Activated T-cell treated with anti-CD3 and anti-CD28 coated beads for 24 hours (primary cell): ENCODE results near the gene HDAC4.
"Not testable (repeated sequence)": the region's sequence is repeated elsewhere in the genome, so short reads cannot be mapped to it uniquely, and the experiment has no call there.

Source experiments
- DNase-seq: peaks from one replicate; pipeline ENCODE4 v3.0.0-alpha.2; 2020; ENCODE audit warnings: low read depth

The HDAC4 gene

DNA sequence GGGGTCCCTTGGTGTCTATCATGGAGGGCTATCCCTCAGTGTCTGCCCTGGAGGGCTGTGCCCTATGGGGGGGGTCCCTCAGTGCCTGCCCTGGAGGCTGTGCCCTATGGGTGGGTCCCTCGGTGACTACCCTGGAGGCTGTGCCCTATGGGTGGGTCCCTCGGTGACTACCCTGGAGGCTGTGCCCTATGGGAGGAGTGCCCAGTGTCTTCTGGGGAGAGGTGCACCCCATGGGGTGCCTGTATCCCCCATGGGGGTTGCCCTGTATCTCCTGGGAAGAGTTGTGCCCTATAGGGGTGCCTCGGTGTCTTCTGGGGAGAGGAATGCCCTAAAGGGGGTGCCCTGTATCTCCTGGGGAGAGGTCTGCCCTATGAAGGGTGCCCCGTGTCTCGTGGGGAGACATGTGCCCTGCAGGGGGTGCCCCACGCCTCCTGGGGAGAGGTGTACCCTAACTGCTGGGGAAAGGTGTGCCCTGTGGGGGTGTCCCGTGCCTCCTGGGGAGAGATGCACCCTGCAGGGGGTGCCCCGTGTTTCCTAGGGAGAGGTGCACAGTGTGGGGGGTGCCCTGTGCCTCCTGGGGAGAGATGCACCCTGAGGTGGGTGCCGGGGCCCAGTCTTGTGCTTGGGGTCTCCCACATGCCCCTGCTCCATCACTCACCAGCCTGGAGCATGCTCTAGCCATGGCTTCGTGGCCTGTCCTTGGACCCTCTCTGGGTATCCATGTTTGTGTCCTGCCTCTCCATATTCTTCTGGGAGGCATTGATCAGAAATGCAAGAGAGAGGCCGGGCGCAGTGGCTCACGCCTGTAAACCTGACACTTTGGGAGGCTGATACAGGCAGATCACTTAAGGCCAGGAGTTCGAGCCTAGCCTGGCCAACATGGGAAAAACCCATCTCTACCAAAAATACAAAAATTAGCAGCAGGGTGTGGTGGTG is 215.6 kb downstream of the HDAC4 start:
- no peak for DNase-seq

DNA sequence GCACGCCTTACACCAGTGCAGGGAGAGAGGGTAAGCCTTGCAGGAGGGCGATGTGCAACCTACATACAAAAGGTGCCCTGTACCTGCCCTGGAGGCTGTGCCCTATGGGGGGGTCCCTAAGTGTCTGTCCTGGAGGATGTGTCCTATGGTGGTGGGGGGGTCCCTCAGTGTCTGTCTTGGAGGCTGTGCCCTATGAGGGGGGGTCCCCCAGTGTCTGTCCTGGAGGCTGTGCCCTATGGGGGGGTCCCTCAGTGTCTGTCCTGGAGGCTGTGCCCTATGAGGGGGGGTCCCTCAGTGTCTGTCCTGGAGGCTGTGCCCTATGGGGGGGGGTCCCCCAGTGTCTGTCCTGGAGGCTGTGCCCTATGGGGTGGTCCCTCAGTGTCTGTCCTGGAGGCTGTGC is 216.6 kb downstream of the HDAC4 start:
- no peak for DNase-seq

DNA sequence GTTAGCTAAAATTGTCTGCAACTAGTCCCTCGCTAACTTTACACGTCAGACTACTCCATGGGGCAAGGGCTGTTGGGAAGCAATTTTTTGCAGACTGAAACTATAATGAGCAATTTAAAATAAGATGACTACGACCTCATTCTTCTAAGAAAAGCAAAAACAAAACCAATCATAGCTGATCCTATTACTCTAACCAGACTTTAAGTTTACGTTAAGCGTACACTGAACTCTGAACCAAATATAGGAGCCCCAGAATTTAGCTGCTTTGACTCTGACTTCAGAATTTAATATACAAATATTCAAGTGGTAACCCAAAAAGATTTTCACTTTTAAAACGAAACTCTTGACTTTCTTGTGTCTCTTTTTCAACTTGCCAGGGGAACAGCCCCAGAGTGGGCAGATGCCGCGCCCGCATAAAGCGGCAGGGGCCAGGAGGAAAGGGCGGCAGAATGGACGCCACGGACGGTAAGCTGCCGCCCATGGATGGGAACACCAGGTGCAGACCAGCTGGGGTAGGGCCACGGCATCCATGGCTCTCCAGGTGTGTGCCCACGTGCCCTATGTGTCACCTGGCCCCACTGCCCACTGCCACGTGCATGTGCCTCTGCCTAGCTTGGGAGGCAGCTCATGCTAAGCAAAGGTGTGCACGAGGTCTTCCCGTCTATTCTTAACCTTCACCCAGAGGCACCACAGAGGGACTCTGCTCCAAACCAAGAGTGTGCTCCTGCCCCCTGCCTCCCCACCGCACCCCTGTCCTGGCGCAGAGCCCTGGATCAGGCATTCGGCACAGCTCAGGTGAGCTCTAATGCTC is 217.6 kb downstream of the HDAC4 start:
- DNase-seq = no peak

DNA sequence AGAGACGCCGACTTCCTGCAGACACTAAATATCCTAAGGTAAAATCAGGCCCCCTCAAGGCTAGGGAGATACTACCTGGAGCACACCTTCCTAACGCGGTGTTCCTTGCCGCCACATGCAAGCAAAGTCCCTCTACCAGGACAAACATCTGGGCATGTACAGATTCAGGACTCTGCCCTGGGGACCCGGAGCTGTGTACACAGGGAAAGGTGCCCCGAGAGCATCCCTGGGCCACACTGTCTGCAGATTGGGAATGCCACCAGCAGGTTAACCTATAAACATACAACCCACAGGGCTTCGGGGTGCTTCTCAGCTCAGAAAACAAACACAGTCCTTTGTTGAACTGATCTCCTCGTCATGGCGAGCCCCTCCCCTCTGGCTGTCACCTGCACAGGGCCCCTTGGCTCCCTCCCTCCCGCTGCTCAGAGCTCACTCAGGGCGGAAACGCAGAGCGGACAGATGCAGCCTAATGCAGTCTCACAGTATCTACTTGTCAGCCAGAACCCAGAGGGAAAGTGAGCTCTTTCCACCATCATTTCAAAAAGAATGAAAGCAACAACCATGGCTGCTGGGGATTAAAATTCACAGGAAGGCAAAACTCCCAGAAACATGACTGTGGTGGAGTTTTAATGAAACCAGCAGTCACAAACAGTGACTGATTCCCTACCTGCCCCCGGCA is 218.8 kb downstream of the HDAC4 start:
- no peak for DNase-seq

DNA sequence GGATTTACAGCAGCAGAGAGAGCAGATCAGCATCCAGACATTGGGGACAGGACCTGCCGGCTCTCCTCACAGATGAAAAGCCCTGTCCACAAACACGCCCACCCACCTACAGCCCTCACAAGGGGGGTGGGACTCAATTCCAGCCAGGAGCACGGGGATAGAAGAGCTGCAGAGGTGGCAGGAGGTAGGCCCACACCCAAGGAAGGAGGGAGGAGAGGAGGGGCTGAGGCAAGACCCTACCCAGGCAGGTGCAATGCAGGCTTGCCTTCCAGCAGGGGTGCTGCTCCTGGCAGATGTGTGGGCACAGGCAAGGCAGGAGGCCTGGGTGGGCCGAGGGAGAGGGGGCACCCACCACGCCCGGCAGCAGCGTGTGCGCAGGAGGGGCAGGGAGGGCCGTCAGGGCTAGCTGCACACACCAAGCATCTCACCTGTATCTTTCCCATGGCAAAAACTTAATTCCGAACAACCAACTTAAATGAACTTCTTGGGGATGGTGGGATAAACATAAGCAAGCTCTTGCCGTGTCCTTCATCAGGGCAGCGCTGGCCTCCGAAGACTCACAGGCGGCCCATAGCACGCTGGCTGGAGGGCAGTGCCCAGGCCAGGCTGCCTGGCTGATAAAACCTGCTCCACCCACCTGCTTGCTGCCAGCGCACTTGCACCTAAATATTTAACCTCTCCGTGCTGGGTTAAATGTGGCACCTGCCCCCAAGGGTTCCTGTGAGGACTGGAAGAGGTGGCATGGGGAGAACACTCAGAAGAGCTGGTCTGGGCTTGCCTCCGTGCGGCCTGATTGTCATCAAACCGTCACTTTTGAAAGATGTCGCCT is 219.5 kb downstream of the HDAC4 start:
- no peak for DNase-seq

DNA sequence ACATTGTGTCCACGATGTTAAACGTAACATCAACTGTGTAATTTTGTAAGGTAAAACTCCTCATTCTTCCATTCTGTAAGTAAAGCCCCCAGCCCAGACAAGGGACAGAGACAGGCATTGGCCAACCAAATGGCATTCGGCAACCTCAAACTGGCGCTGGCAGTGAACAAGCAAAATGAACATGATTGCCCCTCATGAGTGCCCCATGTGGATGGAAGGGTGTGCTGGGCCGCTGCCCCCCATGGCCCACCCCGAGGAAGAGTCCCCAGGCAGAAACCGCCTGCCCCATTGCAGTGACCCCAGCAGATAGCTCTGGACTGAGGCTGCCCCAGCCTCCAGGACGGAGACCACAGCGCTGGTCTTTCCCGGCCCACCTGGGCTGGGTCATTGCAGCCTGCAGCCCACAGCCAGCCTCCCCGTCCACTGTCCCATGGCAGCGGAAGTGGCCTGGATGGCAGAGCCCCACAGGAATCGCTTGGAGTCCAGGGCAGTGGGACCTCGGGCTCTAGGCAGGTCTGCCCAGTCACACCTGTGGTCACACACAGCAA is 220.2 kb downstream of the HDAC4 start:
- no peak for DNase-seq

DNA sequence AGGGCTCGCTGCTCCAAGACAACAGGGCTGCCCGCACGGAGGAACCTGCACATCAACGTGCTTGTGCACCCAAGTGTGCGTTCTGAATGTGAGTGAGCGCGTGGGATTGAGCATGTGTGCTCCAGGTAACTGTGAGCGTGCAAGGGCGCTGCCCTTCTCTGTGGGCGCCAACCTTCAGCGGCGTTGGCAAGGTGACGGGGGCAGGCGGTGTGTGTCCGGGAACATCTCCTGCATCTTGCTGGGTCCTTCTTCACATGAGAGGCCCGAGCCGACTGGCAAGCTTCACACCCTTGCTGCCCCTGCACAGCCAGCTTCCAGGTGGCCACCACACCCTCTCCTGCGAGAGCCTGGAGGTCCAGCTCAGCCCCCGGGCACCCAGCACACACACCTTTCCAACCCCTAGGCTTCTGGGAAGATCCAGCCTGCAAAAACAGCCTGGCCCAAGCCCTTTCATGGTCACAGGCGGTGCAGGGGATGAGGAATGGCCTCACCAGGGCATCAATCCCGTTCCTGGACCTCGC is 220.9 kb downstream of the HDAC4 start:
- DNase-seq = no peak

DNA sequence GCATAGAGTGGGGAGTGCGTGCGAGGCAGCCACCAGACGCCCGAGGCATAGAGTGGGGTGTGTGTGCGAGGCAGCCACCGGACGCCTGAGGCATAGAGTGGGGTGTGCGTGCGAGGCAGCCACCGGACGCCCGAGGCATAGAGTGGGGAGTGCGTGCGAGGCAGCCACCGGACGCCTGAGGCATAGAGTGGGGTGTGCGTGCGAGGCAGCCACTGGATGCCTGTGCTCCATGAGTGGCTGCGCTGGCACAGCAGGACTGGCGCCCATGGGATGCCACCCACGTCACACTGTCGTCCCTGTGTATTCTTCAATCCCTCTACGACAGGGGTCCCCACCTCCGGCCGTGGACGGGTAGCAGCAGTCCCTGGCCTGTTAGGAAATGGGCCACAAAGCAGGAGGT is 221.9 kb downstream of the HDAC4 start:
- no peak for DNase-seq

DNA sequence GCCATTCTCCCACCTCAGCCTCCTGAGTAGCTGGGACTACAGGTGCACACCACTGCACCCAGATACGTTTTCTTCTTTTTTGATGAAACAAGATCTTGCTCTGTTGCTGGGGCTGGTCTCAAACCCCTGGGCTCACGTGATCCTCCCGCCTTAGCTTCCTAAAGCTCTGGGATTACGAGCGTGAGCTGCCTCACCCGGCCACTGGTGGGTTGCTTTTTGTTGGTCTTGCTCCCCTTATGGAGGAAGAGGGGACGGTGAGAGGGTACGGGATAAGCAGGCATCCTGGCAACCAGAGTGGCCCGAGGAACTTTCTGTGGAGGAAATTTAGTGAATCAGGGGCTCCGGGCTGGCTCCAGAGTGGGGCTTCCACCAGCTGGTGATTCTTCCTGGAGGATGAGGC is 222.3 kb downstream of the HDAC4 start:
- no peak for DNase-seq

DNA sequence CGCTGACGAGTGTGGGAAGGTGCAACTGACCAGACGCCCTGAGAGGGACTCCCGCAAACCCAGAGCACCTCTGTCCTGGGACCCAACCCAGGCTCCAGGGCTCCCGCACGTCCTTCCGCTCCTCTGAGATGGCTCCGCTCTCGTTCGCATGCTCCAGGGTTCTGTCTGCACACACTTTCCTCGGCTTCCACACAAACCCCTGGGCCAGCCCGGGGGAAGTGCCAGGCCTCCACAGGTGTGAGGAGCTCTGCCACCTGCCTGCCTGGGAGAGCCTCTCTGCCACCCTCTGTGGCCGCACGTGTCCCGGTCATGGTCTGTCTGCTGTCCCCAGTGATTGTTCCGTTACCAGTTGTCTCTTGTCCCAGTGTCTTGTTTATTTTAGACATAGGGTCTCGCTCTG is 222.9 kb downstream of the HDAC4 start:
- no peak for DNase-seq

DNA sequence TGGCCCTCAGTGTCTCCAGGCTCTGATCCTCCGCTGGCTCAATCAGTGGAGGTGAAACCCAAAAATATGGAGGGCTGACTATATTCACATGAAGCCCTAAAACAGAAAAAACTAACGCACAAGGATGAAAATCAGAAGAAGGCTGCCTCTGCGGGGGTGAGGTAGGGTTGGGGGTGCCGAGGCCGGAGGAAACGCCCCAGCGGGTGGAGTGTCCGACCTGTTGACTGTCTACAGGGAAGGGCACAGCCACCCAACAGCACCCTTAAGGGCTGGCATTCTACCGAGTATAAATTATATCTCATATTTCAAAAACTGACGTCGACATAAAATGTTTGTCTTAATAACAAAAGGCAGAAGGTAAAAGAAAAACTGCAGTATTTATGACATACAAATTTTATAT is 223.5 kb downstream of the HDAC4 start:
- DNase-seq = no peak

DNA sequence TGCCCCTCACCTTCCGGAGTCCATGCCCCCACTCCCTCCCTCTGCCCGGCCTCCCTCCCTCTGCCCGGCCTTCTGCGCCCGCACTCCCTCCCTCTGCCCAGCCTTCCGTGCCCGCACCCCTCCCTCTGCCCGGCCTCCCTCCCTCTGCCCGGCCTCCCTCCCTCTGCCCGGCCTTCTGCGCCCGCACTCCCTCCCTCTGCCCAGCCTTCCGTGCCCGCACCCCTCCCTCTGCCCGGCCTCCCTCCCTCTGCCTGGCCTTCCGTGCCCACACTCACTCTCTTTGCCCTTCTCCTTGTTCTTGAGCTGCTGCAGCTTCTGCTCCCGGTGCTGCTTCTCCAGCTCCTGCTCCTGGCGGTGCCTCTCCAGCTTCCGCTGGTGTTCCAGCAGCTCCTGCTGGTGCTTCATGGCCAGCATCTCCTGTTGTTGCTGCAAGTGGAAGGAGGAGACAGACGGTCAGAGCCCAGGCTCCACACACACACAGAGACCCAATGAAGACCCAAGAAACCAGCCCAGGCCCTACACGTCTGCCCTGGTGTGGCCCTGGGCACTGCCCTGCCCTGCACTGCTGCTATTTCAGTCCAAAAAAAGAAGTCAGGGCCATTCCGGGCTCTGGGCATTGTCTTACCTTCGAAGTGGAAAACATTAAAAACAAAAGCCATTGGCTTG is 224.5 kb downstream of the HDAC4 start:
- not testable (repeated sequence) for DNase-seq

DNA sequence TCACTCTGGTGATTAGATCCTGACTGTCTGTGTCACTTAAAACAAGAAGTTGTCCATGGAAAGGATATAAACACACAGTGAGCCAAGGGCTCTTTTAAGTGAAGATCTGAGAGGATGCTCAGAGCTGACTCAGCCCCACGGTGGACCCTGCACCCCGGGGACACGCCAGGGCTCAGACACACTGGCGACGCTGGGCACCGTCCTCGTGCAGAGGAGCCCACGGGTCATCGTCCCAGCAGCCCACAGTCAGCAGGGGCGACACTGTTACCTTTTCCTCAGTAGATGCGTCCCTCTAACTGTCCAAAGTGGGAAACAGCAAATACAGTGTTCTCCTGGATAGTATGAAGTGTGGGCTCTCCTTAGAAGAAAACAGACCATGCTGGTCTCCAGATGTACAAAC is 225.6 kb downstream of the HDAC4 start:
- no peak for DNase-seq

DNA sequence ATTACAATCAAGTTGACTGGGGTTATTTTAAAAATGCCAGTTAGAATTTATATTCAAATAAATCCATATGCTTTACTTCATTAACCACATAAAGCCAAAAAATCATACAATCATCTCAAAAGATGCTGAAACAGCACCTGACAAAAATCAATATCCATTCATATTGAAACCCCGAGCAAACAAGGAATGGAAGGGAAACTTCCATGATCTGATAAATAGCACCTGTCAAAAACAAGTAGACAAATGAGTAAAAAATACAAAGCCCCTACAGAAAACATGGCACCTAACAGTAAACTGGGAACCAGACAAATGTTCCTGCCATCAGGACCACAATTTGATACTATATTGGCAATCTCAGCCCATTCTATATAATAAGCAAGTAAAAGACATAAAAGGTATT is 227.5 kb downstream of the HDAC4 start:
- DNase-seq = no peak

DNA sequence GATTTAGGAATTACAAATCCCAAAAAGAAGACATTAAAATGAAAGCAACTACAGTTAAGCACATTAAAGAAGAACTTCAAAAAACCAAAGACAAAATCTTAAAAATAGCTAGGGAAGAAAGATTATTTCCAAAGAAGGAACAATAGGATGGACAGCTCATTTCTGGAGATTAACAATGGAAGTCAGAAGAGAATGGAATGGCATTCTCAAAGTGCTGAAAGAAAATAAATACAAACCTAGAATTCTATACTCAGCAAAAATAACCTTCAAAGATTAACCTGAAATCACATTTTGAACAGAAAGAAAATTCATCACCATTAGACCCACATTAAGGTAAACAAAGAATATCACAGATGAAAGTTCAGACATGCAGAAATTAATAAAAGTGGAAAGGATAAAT is 229.2 kb downstream of the HDAC4 start:
- DNase-seq = no peak

DNA sequence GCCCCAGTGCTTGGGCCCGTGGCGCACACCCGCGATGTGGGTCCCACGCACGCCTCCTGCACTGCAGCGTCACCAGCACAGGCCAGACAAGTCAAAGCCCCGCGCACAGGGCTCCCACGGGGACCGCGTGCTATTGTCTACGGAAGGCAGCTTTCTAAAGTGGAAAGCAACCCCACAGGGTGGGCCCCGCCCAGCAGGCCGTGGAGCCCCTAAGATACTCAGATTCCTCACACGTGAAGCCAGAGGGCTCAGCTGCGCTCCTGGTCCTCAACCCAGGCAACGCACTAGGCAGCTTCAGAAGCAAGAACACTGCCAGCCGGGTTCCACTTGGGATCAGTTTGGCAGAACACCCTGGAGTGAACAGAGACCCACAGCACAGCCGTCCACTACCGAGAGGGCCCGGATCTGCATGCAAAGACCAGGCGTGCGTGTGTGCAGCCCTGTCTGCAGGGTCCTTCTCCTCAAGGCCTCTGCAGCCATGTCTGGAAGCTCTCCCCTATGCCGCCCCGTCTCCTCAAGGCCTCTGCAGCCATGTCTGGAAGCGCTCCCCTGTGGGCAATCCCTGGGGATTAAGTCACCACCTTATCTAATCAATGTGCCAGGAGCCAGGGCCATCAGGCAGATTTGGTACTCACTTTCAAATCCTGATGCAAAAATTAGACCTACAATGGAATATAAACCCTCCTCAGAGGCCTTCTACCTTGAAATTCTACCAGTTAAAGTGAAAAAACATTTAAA is 231.3 kb downstream of the HDAC4 start:
- DNase-seq = no peak

DNA sequence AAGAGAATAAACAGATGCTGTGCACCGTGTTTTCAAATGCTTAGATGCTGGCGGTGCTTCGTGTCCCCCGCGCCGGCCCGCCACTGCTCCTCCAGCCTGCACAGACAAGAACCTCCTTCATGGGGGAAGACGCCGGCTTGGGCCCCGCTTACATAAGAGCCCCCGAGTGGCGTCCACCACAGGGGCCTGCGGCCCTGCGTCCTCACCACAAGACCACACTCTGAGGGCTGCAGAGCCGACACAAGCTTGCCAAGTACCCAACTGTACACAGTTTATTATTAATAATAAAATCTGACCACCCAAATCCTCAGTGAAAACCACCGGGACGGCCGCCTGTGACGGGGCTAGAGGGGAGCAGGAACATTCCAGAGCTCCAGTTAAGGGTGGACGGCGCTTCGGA is 232.2 kb downstream of the HDAC4 start:
- no peak for DNase-seq

DNA sequence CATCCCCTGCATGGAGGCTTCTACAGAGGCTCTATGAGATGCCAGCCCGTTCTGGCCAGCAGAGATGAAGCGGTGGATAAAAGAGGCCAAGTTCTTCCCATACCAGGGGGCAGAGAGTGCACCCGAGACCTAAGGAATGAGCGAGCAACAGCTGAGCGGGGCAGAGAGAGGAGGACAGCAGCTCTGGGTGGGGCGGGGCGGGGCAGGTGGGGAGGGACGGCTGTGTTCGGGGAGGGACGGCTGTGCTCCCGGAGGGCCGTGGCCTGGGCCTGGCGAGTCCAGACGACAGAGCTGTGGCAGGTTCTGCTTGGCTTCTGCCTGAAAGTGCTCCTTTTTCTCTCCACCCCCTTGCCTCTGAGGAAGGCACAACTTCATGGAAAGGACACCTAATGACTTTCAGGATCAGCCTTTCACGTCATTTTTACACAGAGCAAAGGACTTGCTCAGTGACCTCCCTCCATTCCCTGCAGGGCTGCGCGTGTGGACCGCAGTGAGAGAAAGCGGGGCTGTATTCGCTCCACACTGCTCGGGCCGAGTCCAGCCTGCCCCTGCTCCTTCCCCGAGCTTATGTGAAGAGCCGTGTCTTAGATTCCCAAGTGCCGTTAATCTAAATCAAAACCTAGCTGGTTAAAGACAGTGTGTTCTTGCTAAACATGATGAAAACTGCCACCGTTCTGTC is 232.9 kb downstream of the HDAC4 start:
- DNase-seq = no peak

DNA sequence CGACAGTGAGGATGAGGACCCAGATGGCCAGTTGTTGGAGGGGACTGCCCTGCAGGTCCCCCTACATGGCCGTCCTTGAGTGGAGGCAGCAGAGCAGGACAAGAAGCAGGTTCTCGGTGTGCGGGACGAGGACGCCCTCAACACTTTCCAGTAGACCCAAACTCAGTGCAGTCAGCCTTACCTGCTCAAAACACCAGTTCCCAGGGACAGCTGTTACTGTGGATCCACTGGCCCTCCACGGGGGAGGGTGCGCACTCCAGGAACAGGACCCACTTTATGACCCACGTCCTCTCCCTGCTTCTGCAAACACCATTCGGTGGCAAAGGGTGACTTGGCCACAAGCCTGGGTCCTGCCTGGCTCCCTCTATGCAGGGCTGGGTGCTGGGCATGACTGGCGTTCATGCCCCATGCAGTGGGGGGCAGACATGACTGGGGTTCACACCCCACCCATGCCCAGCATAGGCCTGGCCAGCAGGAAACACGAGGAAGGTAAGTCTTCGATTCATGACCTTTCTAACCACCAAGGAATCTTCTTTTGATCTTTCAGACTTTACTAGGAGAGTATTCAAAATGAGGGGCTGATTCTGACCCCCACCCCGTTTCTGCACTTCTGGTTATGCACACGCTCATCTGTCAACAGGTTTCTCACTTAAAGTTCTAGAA is 233.7 kb downstream of the HDAC4 start:
- DNase-seq = no peak
